C4-2B (cell line): Measurements from ENCODE around the gene HS3ST5.
"Not testable (repeated sequence)": the region's sequence is repeated elsewhere in the genome, so short reads cannot be mapped to it uniquely, and the experiment has no call there.

Experiments
- H3K27ac ChIP-seq: fragments of 450-650 bp; 2 replicates; pipeline ENCODE4 v1.5.1; 2017
- ZFX ChIP-seq: fragments of 450-650 bp; IDR thresholded peaks from 2 replicates; pipeline ENCODE4 v1.6.1; 2017
- TF ChIP-seq, protein P1 (sequence below): fragments of 450-650 bp; conservative IDR thresholded peaks from 2 replicates; pipeline ENCODE4 v1.5.1; 2017; ENCODE audit warnings: mild to moderate bottlenecking

HS3ST5 gene

DNA sequence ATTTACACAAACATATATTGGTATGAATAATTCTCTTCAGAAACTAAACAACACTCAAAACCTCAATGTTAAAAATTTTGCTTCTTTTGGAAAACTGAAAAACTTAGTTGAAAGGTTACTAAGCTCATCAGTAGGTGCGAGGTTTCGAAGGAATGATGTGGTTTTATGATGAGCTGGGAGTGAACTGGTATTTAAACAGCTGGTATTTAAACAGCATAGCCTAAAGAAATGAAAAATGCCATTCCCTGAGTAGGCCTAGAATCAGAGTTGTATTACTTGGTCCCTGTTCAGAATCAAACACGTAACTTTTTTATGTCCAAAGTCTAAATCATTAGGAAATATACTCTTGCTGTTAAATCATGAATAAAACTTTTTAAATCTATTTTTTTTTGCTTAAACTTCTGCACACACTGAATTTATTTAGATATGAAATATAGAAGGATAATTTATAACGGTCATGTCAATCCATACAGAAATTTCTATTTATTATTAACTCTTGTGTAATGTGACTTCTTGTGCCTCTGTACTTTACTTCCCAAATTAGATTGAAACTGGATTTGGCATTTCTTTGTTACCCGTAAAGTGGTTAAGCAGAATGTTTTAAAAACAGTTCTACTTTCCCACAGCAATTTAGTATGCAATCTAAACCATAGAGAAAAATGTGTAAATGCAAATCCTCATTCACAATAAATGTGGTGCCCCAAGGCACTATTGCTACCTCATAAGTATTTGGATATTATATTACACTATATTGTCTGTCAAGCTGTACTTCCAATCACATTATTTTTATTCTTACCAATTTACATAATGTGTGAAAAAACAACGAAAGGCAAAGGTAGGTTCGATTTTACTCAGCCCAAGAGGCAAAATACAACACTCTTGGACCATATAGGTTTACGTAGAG is 124.1 kb downstream of the HS3ST5 start:
- TF ChIP-seq ZFX: no peak
- TF ChIP-seq, protein P1, sequence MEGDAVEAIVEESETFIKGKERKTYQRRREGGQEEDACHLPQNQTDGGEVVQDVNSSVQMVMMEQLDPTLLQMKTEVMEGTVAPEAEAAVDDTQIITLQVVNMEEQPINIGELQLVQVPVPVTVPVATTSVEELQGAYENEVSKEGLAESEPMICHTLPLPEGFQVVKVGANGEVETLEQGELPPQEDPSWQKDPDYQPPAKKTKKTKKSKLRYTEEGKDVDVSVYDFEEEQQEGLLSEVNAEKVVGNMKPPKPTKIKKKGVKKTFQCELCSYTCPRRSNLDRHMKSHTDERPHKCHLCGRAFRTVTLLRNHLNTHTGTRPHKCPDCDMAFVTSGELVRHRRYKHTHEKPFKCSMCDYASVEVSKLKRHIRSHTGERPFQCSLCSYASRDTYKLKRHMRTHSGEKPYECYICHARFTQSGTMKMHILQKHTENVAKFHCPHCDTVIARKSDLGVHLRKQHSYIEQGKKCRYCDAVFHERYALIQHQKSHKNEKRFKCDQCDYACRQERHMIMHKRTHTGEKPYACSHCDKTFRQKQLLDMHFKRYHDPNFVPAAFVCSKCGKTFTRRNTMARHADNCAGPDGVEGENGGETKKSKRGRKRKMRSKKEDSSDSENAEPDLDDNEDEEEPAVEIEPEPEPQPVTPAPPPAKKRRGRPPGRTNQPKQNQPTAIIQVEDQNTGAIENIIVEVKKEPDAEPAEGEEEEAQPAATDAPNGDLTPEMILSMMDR: no peak
- H3K27ac ChIP-seq: no peak overlapping the region

DNA sequence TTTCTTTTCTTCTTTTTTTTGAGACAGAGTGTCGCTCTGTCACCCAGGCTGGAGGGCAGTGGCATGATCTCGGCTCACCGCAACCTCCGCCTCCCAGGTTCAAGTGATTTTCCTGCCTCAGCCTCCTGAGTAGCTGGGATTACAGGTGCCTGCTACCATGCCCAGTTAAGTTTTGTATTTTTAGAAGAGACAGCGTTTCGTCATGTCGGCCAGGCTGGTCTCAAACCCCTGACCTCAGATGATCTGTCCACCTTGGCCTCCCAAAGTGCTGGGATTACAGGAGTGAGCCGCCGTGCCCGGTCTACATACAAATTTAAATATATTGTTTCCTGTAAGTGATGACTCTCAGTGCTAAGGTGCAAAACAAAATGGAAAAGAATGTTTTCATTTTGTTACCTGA is 124.8 kb downstream of the HS3ST5 start:
- not testable (repeated sequence) for H3K27ac ChIP-seq

DNA sequence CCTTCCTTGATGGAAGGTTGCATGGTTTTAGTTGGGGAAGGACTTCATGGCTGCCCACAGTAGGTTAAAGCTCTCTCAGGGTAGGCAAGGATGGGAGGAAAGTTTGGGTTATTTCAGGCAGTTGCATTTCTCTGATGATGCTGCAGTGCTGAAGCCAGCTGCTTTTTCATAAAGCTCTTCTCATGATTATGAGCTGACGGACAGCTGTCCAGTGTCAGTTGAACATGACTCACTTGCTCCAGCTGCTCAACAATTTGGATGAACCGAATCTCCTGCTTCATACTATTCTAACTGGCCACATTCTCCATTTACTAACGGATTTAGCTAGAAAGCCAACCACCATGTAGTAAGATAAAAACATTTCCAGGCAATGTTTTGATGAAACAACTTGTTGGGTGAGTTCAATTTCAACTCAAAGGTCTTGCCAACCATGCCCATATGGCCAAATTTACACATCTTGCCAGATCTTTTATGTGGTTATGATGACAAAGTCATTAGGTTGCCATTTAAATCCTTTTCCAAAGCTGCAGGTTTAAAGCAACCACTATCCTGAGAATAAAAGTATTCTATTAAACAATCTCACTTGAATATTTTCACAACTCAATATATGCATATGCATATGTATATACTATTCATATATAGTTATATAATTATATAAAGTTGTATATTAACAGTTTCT is 125.9 kb downstream of the HS3ST5 start:
- H3K27ac ChIP-seq: no peak overlapping the region
- TF ChIP-seq, protein P1: no peak
- no peak for TF ChIP-seq ZFX

DNA sequence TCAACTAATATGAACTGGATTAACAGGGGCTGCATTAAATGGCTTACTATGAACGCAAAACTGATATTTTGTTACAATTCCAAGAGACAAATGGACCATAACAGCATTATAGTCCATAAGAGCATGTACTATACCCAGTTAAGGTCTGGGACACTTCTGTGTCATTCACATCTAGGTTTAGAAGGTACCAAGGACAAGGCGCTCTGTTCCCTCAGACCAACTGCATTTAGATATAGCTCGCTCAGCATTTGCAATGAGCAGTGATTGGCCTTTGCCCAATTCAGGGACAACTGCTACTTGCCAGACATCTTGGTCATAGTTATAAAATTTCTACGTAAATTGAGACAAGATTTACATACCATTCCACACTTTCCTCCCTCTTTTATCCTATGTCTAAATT is 132.4 kb downstream of the HS3ST5 start:
- no peak overlapping the region for H3K27ac ChIP-seq
- no peak for TF ChIP-seq ZFX
- TF ChIP-seq, protein P1: no peak

DNA sequence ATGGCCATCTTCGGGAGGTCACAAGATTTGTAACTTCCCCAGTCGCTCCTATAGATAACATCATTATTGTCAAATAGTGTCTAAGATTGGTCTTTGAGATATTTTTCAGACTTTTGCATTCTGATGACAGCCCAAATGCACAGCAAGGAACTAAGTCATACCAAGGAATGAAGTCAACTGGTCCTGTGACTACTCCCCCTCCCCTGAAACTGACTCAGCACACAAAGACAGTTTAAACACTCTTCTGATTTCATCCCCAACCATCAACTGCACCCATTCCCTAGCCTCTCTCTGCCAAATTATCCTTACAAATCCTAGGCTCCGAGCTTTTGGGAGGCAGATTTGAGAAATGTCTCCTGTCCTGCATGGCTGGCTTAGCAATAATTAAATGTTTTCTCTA is 139.4 kb downstream of the HS3ST5 start:
- TF ChIP-seq, protein P1: no peak
- no peak for TF ChIP-seq ZFX
- H3K27ac ChIP-seq: no peak overlapping the region

DNA sequence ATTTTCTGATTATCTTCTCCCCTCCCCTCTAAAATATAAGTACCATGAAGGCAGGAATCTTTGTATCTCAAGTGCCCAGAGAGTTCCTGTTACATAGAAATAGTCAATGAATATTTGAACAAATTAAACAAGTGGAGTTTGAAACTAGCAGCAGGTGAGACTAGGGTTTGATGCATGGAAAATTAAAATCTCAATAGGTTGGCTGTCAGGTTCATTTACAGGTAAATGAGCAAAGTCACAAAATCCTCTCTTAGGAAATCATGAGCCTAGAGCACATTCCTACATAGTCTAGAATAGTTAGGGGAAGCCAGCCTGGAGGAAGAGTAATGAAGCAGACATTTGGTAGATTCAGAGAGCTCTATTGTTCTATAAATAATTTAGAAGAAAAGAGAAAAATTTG is 140.4 kb downstream of the HS3ST5 start:
- TF ChIP-seq ZFX: no peak
- TF ChIP-seq, protein P1: no peak
- H3K27ac ChIP-seq: no peak overlapping the region

DNA sequence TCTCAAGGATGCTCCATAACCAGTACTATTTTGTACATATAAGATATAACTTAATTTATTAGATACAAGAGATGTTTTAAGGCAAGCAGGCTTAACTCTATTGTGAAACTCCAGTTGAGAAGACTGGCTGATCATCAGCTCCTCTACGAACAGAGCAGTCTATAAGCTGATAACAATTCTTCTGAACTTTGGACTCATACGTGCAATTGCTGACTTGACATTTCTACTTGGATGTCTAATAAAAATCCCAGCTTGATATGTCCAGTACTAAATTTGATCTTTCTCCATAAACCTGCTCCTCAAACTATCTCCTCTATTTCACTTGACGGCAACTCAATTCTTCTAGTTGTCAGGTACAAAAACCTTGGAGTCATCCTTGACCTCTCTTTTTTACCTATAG is 141.9 kb downstream of the HS3ST5 start:
- TF ChIP-seq ZFX: no peak
- TF ChIP-seq, protein P1: no peak
- H3K27ac ChIP-seq: no peak overlapping the region
